Activated T-cell treated with anti-CD3 and anti-CD28 coated beads, Interleukin-2, amount 50 U/mL, for 24 hours (primary cell): ENCODE results near the gene DDX10.

Experiments
- DNase-seq: peaks from one replicate; pipeline ENCODE4 v3.0.0-alpha.2; 2020
- H3K27ac Mint-ChIP-seq: 2 replicates; pipeline ENCODE4 v1.8.0; 2020; ENCODE audit warnings: mild to moderate bottlenecking, mixed read lengths
- H3K27me3 Mint-ChIP-seq: 2 replicates; pipeline ENCODE4 v1.8.0; 2020; ENCODE audit warnings: mixed read lengths
- H3K36me3 Mint-ChIP-seq: 2 replicates; pipeline ENCODE4 v1.8.0; 2020; ENCODE audit warnings: low read depth, mixed read lengths
- H3K4me1 Mint-ChIP-seq: 2 replicates; pipeline ENCODE4 v1.8.0; 2020; ENCODE audit warnings: low read depth, mixed read lengths
- H3K4me3 Mint-ChIP-seq: 2 replicates; pipeline ENCODE4 v1.8.0; 2020; ENCODE audit warnings: mild to moderate bottlenecking, moderate library complexity, mixed read lengths
- H3K9me3 Mint-ChIP-seq: 2 replicates; pipeline ENCODE4 v1.8.0; 2020; ENCODE audit warnings: mixed read lengths

The DDX10 gene

GRCh38 chr11:108927791-108928545 is 263.1 kb downstream of the DDX10 start:
- no peak for DNase-seq
- Mint-ChIP-seq H3K27ac (no peak overlapping the region), H3K36me3 (peaks cover 58% of the 10 kb centered on the region), H3K4me3 (no peak overlapping the region), H3K4me1 (peaks cover 1% of the 10 kb centered on the region), H3K9me3 (no peaks in the 10 kb centered on the region), H3K27me3 (no peaks in the 10 kb centered on the region)

GRCh38 chr11:108929241-108929640 is 264.4 kb downstream of the DDX10 start:
- DNase-seq, result no peak
- H3K27ac Mint-ChIP-seq, result no peak overlapping the region
- no peaks in the 10 kb centered on the region for H3K27me3 Mint-ChIP-seq
- H3K36me3 Mint-ChIP-seq, result peaks cover 54% of the 10 kb centered on the region
- H3K4me1 Mint-ChIP-seq, result peaks cover 1% of the 10 kb centered on the region
- H3K4me3 Mint-ChIP-seq, result no peak overlapping the region
- H3K9me3 Mint-ChIP-seq, result no peaks in the 10 kb centered on the region

- Mint-ChIP-seq H3K27me3 (no peaks in the 10 kb centered on the region), H3K4me1 (peaks cover 1% of the 10 kb centered on the region), H3K36me3 (peaks cover 53% of the 10 kb centered on the region), H3K4me3 (no peak overlapping the region), H3K27ac (no peak overlapping the region), H3K9me3 (no peaks in the 10 kb centered on the region)
- DNase-seq, result no peak
Observed at GRCh38 chr11:108931168-108931567, 266.3 kb downstream of the DDX10 start.

GRCh38 chr11:108933630-108934029 is 268.8 kb downstream of the DDX10 start:
- Mint-ChIP-seq H3K27ac (no peak overlapping the region), H3K36me3 (peaks cover 51% of the 10 kb centered on the region)
- no peak for DNase-seq

GRCh38 chr11:108934289-108934688 is 269.4 kb downstream of the DDX10 start:
- Mint-ChIP-seq H3K27ac (no peak overlapping the region), H3K4me3 (no peak overlapping the region), H3K27me3 (no peaks in the 10 kb centered on the region), H3K36me3 (peaks cover 51% of the 10 kb centered on the region), H3K9me3 (no peaks in the 10 kb centered on the region), H3K4me1 (no peaks in the 10 kb centered on the region)
- no peak for DNase-seq

More at GRCh38 chr11:108933630-108934029, 268.8 kb downstream of the DDX10 start:
- Mint-ChIP-seq H3K9me3 (no peaks in the 10 kb centered on the region), H3K27me3 (no peaks in the 10 kb centered on the region), H3K4me3 (no peak overlapping the region), H3K4me1 (no peaks in the 10 kb centered on the region)

GRCh38 chr11:108934696-108935095 is 269.8 kb downstream of the DDX10 start:
- H3K4me3 Mint-ChIP-seq, result no peak overlapping the region
- no peaks in the 10 kb centered on the region for H3K9me3 Mint-ChIP-seq
- peaks cover 51% of the 10 kb centered on the region for H3K36me3 Mint-ChIP-seq
- H3K27me3 Mint-ChIP-seq, result no peaks in the 10 kb centered on the region
- H3K27ac Mint-ChIP-seq, result no peak overlapping the region
- no peak for DNase-seq
- no peaks in the 10 kb centered on the region for H3K4me1 Mint-ChIP-seq

- H3K27ac Mint-ChIP-seq, result no peak overlapping the region
- no peak overlapping the region for H3K4me3 Mint-ChIP-seq
- H3K4me1 Mint-ChIP-seq, result no peaks in the 10 kb centered on the region
- H3K9me3 Mint-ChIP-seq, result no peaks in the 10 kb centered on the region
- no peaks in the 10 kb centered on the region for H3K27me3 Mint-ChIP-seq
- DNase-seq, result no peak
- peaks cover 71% of the 10 kb centered on the region for H3K36me3 Mint-ChIP-seq
Observed at GRCh38 chr11:108937746-108938145, 272.9 kb downstream of the DDX10 start.

GRCh38 chr11:108938604-108939003 is 273.7 kb downstream of the DDX10 start:
- no peaks in the 10 kb centered on the region for H3K27me3 Mint-ChIP-seq
- no peak for DNase-seq
- H3K27ac Mint-ChIP-seq, result no peak overlapping the region
- H3K4me3 Mint-ChIP-seq, result no peak overlapping the region
- no peaks in the 10 kb centered on the region for H3K9me3 Mint-ChIP-seq
- H3K4me1 Mint-ChIP-seq, result no peaks in the 10 kb centered on the region
- peaks cover 75% of the 10 kb centered on the region for H3K36me3 Mint-ChIP-seq

- H3K36me3 Mint-ChIP-seq, result peaks cover 78% of the 10 kb centered on the region
- no peak for DNase-seq
- no peaks in the 10 kb centered on the region for H3K4me1 Mint-ChIP-seq
- no peaks in the 10 kb centered on the region for H3K27me3 Mint-ChIP-seq
- H3K27ac Mint-ChIP-seq, result no peak overlapping the region
- H3K4me3 Mint-ChIP-seq, result no peak overlapping the region
- no peaks in the 10 kb centered on the region for H3K9me3 Mint-ChIP-seq
Observed at GRCh38 chr11:108939135-108939534, 274.3 kb downstream of the DDX10 start.

- H3K4me3 Mint-ChIP-seq, result no peak overlapping the region
- H3K27ac Mint-ChIP-seq, result no peak overlapping the region
- peaks cover 14% of the 10 kb centered on the region for H3K4me1 Mint-ChIP-seq
- peaks cover 72% of the 10 kb centered on the region for H3K36me3 Mint-ChIP-seq
- DNase-seq, result no peak
- peaks cover 4% of the 10 kb centered on the region for H3K9me3 Mint-ChIP-seq
- H3K27me3 Mint-ChIP-seq, result no peaks in the 10 kb centered on the region
Observed at GRCh38 chr11:108943853-108944252, 279.0 kb downstream of the DDX10 start.

- no peak for DNase-seq
- H3K9me3 Mint-ChIP-seq, result peaks cover 6% of the 10 kb centered on the region
- H3K27me3 Mint-ChIP-seq, result no peaks in the 10 kb centered on the region
- peaks cover 72% of the 10 kb centered on the region for H3K36me3 Mint-ChIP-seq
- H3K4me3 Mint-ChIP-seq, result no peak overlapping the region
- H3K27ac Mint-ChIP-seq, result no peak overlapping the region
- H3K4me1 Mint-ChIP-seq, result peaks cover 14% of the 10 kb centered on the region
Observed at GRCh38 chr11:108944471-108945178, 279.8 kb downstream of the DDX10 start.

- Mint-ChIP-seq H3K4me1 (peaks cover 14% of the 10 kb centered on the region), H3K9me3 (peaks cover 6% of the 10 kb centered on the region), H3K27ac (no peak overlapping the region), H3K27me3 (no peaks in the 10 kb centered on the region), H3K4me3 (no peak overlapping the region), H3K36me3 (peaks cover 70% of the 10 kb centered on the region)
- no peak for DNase-seq
Observed at GRCh38 chr11:108945341-108945740, 280.5 kb downstream of the DDX10 start.

GRCh38 chr11:108947654-108948570 is 283.0 kb downstream of the DDX10 start:
- H3K27ac Mint-ChIP-seq, result peak overlapping the region; percentile 6
- DNase-seq, result no peak

GRCh38 chr11:108958368-108959104 is 293.7 kb downstream of the DDX10 start:
- no peak overlapping the region for H3K4me3 Mint-ChIP-seq
- H3K27me3 Mint-ChIP-seq, result no peaks in the 10 kb centered on the region
- H3K4me1 Mint-ChIP-seq, result peaks cover 20% of the 10 kb centered on the region
- H3K9me3 Mint-ChIP-seq, result peaks cover 4% of the 10 kb centered on the region
- H3K27ac Mint-ChIP-seq, result no peak overlapping the region
- no peaks in the 10 kb centered on the region for H3K36me3 Mint-ChIP-seq
- DNase-seq, result no peak

More at GRCh38 chr11:108947654-108948570, 283.0 kb downstream of the DDX10 start:
- Mint-ChIP-seq H3K4me1 (peaks cover 14% of the 10 kb centered on the region), H3K27me3 (no peaks in the 10 kb centered on the region), H3K4me3 (no peak overlapping the region), H3K36me3 (peaks cover 47% of the 10 kb centered on the region), H3K9me3 (peaks cover 12% of the 10 kb centered on the region)
